ENCODE results near the gene PPM1G. TPM values are rescaled to one million over a fixed set of nuclear protein-coding genes. Genes with fewer than 3 reads are reported as not detected.

The PPM1G gene
- polyA plus RNA-seq, 1 of the 3 experiments (the other 2 are of a cell fraction) = 113 TPM

DNA sequence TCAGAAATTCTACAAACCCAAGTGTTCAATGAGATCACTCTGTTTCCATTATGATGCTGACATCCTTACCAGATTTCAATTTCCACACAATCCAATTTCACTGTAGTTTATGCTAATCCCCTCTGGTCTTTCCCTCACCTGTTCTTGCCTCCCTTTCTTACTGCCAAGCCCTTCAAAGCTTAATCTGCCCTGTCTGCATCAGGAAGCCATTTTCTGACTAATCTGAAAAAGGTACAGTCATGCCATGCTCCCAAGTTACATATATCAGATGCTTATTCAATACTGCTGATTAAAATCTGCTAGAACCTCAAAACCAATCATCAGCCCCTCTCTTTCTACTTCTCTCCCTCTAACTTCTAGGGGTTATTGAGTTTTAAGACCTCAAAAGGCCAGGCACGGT lies 41.7 kb upstream of the PPM1G start (continued):
- TF ChIP-seq, protein P1, sequence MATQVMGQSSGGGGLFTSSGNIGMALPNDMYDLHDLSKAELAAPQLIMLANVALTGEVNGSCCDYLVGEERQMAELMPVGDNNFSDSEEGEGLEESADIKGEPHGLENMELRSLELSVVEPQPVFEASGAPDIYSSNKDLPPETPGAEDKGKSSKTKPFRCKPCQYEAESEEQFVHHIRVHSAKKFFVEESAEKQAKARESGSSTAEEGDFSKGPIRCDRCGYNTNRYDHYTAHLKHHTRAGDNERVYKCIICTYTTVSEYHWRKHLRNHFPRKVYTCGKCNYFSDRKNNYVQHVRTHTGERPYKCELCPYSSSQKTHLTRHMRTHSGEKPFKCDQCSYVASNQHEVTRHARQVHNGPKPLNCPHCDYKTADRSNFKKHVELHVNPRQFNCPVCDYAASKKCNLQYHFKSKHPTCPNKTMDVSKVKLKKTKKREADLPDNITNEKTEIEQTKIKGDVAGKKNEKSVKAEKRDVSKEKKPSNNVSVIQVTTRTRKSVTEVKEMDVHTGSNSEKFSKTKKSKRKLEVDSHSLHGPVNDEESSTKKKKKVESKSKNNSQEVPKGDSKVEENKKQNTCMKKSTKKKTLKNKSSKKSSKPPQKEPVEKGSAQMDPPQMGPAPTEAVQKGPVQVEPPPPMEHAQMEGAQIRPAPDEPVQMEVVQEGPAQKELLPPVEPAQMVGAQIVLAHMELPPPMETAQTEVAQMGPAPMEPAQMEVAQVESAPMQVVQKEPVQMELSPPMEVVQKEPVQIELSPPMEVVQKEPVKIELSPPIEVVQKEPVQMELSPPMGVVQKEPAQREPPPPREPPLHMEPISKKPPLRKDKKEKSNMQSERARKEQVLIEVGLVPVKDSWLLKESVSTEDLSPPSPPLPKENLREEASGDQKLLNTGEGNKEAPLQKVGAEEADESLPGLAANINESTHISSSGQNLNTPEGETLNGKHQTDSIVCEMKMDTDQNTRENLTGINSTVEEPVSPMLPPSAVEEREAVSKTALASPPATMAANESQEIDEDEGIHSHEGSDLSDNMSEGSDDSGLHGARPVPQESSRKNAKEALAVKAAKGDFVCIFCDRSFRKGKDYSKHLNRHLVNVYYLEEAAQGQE (IDR thresholded peaks at IDR 0.05; ENCODE audit: low read depth, low read length) = no peak

- TF ChIP-seq POLR2AphosphoS5 (IDR thresholded peaks at IDR 0.05; ENCODE audit: low read depth, low read length) = no peak
- no peak for TF ChIP-seq MAX (IDR thresholded peaks at IDR 0.05; ENCODE audit: low read depth)
- no peak for TF ChIP-seq EP300 (IDR thresholded peaks at IDR 0.05; ENCODE audit: borderline replicate concordance in 1 of 2, low read depth in 1 of 2, low read length in 1 of 2)
- no peak for TF ChIP-seq FOXJ3 (CRISPR knock-in tag; IDR thresholded peaks at IDR 0.05)
- TF ChIP-seq, protein P2, sequence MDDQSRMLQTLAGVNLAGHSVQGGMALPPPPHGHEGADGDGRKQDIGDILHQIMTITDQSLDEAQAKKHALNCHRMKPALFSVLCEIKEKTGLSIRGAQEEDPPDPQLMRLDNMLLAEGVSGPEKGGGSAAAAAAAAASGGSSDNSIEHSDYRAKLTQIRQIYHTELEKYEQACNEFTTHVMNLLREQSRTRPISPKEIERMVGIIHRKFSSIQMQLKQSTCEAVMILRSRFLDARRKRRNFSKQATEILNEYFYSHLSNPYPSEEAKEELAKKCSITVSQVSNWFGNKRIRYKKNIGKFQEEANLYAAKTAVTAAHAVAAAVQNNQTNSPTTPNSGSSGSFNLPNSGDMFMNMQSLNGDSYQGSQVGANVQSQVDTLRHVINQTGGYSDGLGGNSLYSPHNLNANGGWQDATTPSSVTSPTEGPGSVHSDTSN (IDR thresholded peaks at IDR 0.05) = no peak
- TF ChIP-seq RCOR1 (IDR thresholded peaks at IDR 0.05; ENCODE audit: low read length) = no peak
- TF ChIP-seq, protein P3, sequence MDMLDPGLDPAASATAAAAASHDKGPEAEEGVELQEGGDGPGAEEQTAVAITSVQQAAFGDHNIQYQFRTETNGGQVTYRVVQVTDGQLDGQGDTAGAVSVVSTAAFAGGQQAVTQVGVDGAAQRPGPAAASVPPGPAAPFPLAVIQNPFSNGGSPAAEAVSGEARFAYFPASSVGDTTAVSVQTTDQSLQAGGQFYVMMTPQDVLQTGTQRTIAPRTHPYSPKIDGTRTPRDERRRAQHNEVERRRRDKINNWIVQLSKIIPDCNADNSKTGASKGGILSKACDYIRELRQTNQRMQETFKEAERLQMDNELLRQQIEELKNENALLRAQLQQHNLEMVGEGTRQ (IDR thresholded peaks at IDR 0.05; ENCODE audit: borderline replicate concordance, low read depth, low read length) = no peak
- TF ChIP-seq SMC3 (IDR thresholded peaks at IDR 0.05; ENCODE audit: low read depth, low read length) = no peak
- H3K4me3 ChIP-seq (ENCODE audit: low read depth in 2 of 2, low read length in 1 of 2) = no peak overlapping the region
- no peaks in the 10 kb centered on the region for H3K9me3 ChIP-seq
- H3K27me3 ChIP-seq (ENCODE audit: insufficient read depth) = no peaks in the 10 kb centered on the region
- POLR2A ChIA-PET = interaction anchor here (0.8 to 1.7 kb wide), 3 partner anchors 20 to 135 kb away, joined by 3 to 5 read pairs (median 3); partner anchors contain the start of genes NRBP1, PPM1G and ZNF512
- DNase-seq = no peak
- H3K9me2 ChIP-seq = no peaks in the 10 kb centered on the region
- no peak overlapping the region for H3K9ac ChIP-seq
- no peaks in the 10 kb centered on the region for H3K4me1 ChIP-seq (ENCODE audit: control insufficient read depth in 1 of 2, insufficient read depth in 2 of 2, low read depth in 1 of 2, low read length in 1 of 2)
- H2AFZ ChIP-seq (ENCODE audit: low read depth) = no peak overlapping the region
- H3K36me3 ChIP-seq (replicated peaks in 1 of 2; ENCODE audit: control insufficient read depth in 1 of 2, insufficient read depth in 2 of 2, low read length in 1 of 2) = peaks cover 12 to 42% of the 10 kb centered on the region in 2 experiments
- no peak overlapping the region for H3K27ac ChIP-seq (ENCODE audit: low read depth in 2 of 2, low read length in 1 of 2)
- H3K4me2 ChIP-seq = no peak overlapping the region
- 63% methylated on average over 3 of the region's 3 CpGs for WGBS (ENCODE audit: low lambda C conversion rate)
- H4K20me1 ChIP-seq (ENCODE audit: insufficient read depth) = no peaks in the 10 kb centered on the region
- H3F3A ChIP-seq (replicated peaks; ENCODE audit: insufficient read depth) = no peaks in the 10 kb centered on the region
- CTCF ChIA-PET = interaction anchor here (1.2 to 1.4 kb wide), 3 partner anchors 38 to 255 kb away, joined by 3 to 4 read pairs (median 3); partner anchors contain the start of gene PPM1G
- H3K79me2 ChIP-seq (ENCODE audit: insufficient read depth) = no peaks in the 10 kb centered on the region
Measured at GRCh38 chr2:27448381-27448780, 39.0 kb upstream of the PPM1G start.
